ENCODE data around the gene B4GALNT2. TPM values are rescaled to one million over a fixed set of nuclear protein-coding genes. Genes with fewer than 3 reads are reported as not detected.

Gene B4GALNT2
- total and polyA plus RNA-seq, 5 experiments from 2014 or later, result 0.05 TPM; not detected in 4

- no peaks in the 10 kb centered on the region for H3K9me3 Mint-ChIP-seq
- H3K36me3 Mint-ChIP-seq, result peaks cover 0 to 34% (median 2%) of the 10 kb centered on the region in 3 donors
- H3K4me3 Mint-ChIP-seq, result peak overlapping the region; percentile 46 to 98 (median 86)
These were observed 86.7 kb downstream of the B4GALNT2 start for GRCh38 chr17:49218941-49219913.

GRCh38 chr17:49219987-49220386 lies 87.4 kb downstream of the B4GALNT2 start:
- Mint-ChIP-seq H3K27ac (peak overlapping the region; percentile 53 to 100 (median 98)), H3K4me1 (peaks cover 40 to 78% (median 73%) of the 10 kb centered on the region in 4 donors), H3K36me3 (peaks cover 0 to 33% (median 2%) of the 10 kb centered on the region in 3 donors), H3K9me3 (no peaks in the 10 kb centered on the region), H3K4me3 (peak overlapping the region in 6 of 10 donors; percentile 46 to 98 (median 86)), H3K27me3 (no peaks in the 10 kb centered on the region)
- no peak for ATAC-seq
- DNase-seq, result no peak
- POLR2A ChIA-PET, result interaction anchor here (5.6 to 13.0 kb wide), 4 partner anchors 8 to 27 kb away, joined by 41 to 195 read pairs (median 85); partner anchors contain the start of genes ABI3, GNGT2 and PHOSPHO1

More at GRCh38 chr17:49218941-49219913, 86.7 kb downstream of the B4GALNT2 start:
- DNase-seq (peak; percentile 36 to 81 (median 67)), ATAC-seq (peak; percentile 66 to 77)
- Mint-ChIP-seq H3K4me1 (peaks cover 38 to 78% (median 76%) of the 10 kb centered on the region in 4 donors), H3K27me3 (no peaks in the 10 kb centered on the region), H3K27ac (peak overlapping the region; percentile 94 to 100 (median 98))
- POLR2A ChIA-PET, result interaction anchor here (0.7 to 13.0 kb wide), 6 partner anchors 8 to 149 kb away, joined by 3 to 195 read pairs (median 23); partner anchors contain the start of genes ABI3, GNGT2 and PHOSPHO1

- peaks cover 30 to 64% (median 58%) of the 10 kb centered on the region in 4 donors for H3K4me1 Mint-ChIP-seq
- peak overlapping the region in 8 of 10 donors; percentile 41 to 86 (median 70) for H3K27ac Mint-ChIP-seq
- POLR2A ChIA-PET, result interaction anchor here (1.2 to 8.9 kb wide), 4 partner anchors 8 to 42 kb away, joined by 3 to 112 read pairs (median 6); partner anchors contain the start of genes ABI3 and GNGT2
These were observed 90.6 kb downstream of the B4GALNT2 start for GRCh38 chr17:49223168-49223516.

GRCh38 chr17:49223517-49224197 lies 91.1 kb downstream of the B4GALNT2 start:
- Mint-ChIP-seq H3K4me3 (peak overlapping the region; percentile 67 to 87 (median 84)), H3K27me3 (no peaks in the 10 kb centered on the region), H3K4me1 (peaks cover 26 to 61% (median 53%) of the 10 kb centered on the region in 4 donors), H3K27ac (peak overlapping the region in 9 of 10 donors; percentile 61 to 86 (median 73)), H3K36me3 (peaks cover 0 to 20% (median 2%) of the 10 kb centered on the region in 3 donors), H3K9me3 (no peaks in the 10 kb centered on the region)
- DNase-seq, result peak; percentile 40 to 82 (median 62)
- peak; percentile 1 to 5 for ATAC-seq
- POLR2A ChIA-PET, result interaction anchor here (0.9 to 8.9 kb wide), 8 partner anchors 7 to 331 kb away, joined by 3 to 112 read pairs (median 6); partner anchors contain the start of genes ABI3, ATP5MC1 and GNGT2

More at GRCh38 chr17:49223168-49223516, 90.6 kb downstream of the B4GALNT2 start:
- no peak for DNase-seq
- ATAC-seq, result no peak
- no peaks in the 10 kb centered on the region for H3K27me3 Mint-ChIP-seq
- peak overlapping the region; percentile 67 to 87 (median 84) for H3K4me3 Mint-ChIP-seq
- no peaks in the 10 kb centered on the region for H3K9me3 Mint-ChIP-seq
- H3K36me3 Mint-ChIP-seq, result peaks cover 0 to 20% (median 2%) of the 10 kb centered on the region in 3 donors

GRCh38 chr17:49224198-49224996 lies 91.8 kb downstream of the B4GALNT2 start:
- H3K36me3 Mint-ChIP-seq, result peaks cover 0 to 19% (median 2%) of the 10 kb centered on the region in 3 donors
- H3K27ac Mint-ChIP-seq, result peak overlapping the region in 5 of 10 donors; percentile 24 to 86 (median 73)
- peak; percentile 60 to 66 for ATAC-seq
- no peaks in the 10 kb centered on the region for H3K27me3 Mint-ChIP-seq
- H3K4me3 Mint-ChIP-seq, result peak overlapping the region; percentile 67 to 87 (median 84)
- peak; percentile 35 to 75 (median 56) for DNase-seq
- POLR2A ChIA-PET, result interaction anchor here (0.9 to 8.9 kb wide), 7 partner anchors 7 to 332 kb away, joined by 3 to 112 read pairs (median 6); partner anchors contain the start of genes ABI3, ATP5MC1 and GNGT2
- no peaks in the 10 kb centered on the region for H3K9me3 Mint-ChIP-seq
- H3K4me1 Mint-ChIP-seq, result peaks cover 23 to 55% (median 47%) of the 10 kb centered on the region in 4 donors

- peak overlapping the region; percentile 67 to 87 (median 84) for H3K4me3 Mint-ChIP-seq
- peaks cover 0 to 2% (median 0%) of the 10 kb centered on the region in 5 donors for H3K27me3 Mint-ChIP-seq
- POLR2A ChIA-PET, result interaction anchor here (0.9 to 8.9 kb wide), 5 partner anchors 8 to 332 kb away, joined by 3 to 112 read pairs (median 6); partner anchors contain the start of gene ATP5MC1
- H3K27ac Mint-ChIP-seq, result peak overlapping the region in 2 of 10 donors; percentile 24 to 84
- DNase-seq, result no peak
- ATAC-seq, result no peak
- H3K36me3 Mint-ChIP-seq, result peaks cover 0 to 19% (median 2%) of the 10 kb centered on the region in 3 donors
- H3K9me3 Mint-ChIP-seq, result no peaks in the 10 kb centered on the region
- peaks cover 25 to 54% (median 47%) of the 10 kb centered on the region in 4 donors for H3K4me1 Mint-ChIP-seq
These were observed 92.4 kb downstream of the B4GALNT2 start for GRCh38 chr17:49224997-49225337.

- DNase-seq (no peak), ATAC-seq (no peak)
- H3K36me3 Mint-ChIP-seq, result peaks cover 0 to 16% (median 2%) of the 10 kb centered on the region in 3 donors
- peaks cover 25 to 50% (median 44%) of the 10 kb centered on the region in 4 donors for H3K4me1 Mint-ChIP-seq
- H3K27me3 Mint-ChIP-seq, result peaks cover 0 to 2% (median 0%) of the 10 kb centered on the region in 5 donors
- H3K9me3 Mint-ChIP-seq, result no peaks in the 10 kb centered on the region
- H3K4me3 Mint-ChIP-seq, result peak overlapping the region in 4 of 10 donors; percentile 22 to 64 (median 36)
- POLR2A ChIA-PET, result interaction anchor here (0.7 to 8.9 kb wide), 5 partner anchors 9 to 45 kb away, joined by 3 to 112 read pairs (median 6); no protein-coding TSS in a partner anchor
- peak overlapping the region in 1 of 10 donors; percentile 71 for H3K27ac Mint-ChIP-seq
These were observed 93.1 kb downstream of the B4GALNT2 start for GRCh38 chr17:49225554-49226236.

Other genes with a start within 250 kb of the B4GALNT2 start
- gene ATP5MC1, start 240.0 kb upstream of the B4GALNT2 start, total RNA-seq, result 10 to 100 TPM; 36.8 to 43.1 TPM
- gene ATP5MC1, start 240.0 kb upstream of the B4GALNT2 start, polyA plus RNA-seq, result 100 to 1,000 TPM; 162 to 215 (median 192) TPM
- gene UBE2Z, start 224.4 kb upstream of the B4GALNT2 start, total RNA-seq, result 100 to 1,000 TPM; 100 to 109 TPM
- 10 to 100 TPM; 58.4 to 76.0 (median 65.2) TPM for gene UBE2Z, start 224.4 kb upstream of the B4GALNT2 start, polyA plus RNA-seq
- gene SNF8, start 187.9 kb upstream of the B4GALNT2 start, total RNA-seq, result 10 to 100 TPM; 57.1 to 63.7 TPM
- gene SNF8, start 187.9 kb upstream of the B4GALNT2 start, polyA plus RNA-seq, result 100 to 1,000 TPM; 104 to 110 (median 105) TPM
- not detected for gene GIP, start 164.2 kb upstream of the B4GALNT2 start, total RNA-seq
- not detected for gene GIP, start 164.2 kb upstream of the B4GALNT2 start, polyA plus RNA-seq
- not detected for gene IGF2BP1, start 135.4 kb upstream of the B4GALNT2 start, total RNA-seq
- not detected for gene IGF2BP1, start 135.4 kb upstream of the B4GALNT2 start, polyA plus RNA-seq
- 1 to 10 TPM; 4.7 to 7.0 TPM for gene GNGT2, start 77.8 kb downstream of the B4GALNT2 start, total RNA-seq
- gene GNGT2, start 77.8 kb downstream of the B4GALNT2 start, polyA plus RNA-seq, result 10 to 100 TPM; 14.7 to 25.8 (median 17.1) TPM
- gene ABI3, start 77.9 kb downstream of the B4GALNT2 start, total RNA-seq, result 10 to 100 TPM; 16.6 to 16.9 TPM
- gene ABI3, start 77.9 kb downstream of the B4GALNT2 start, polyA plus RNA-seq, result 10 to 100 TPM; 27.7 to 50.7 (median 48.4) TPM
- gene PHOSPHO1, start 98.0 kb downstream of the B4GALNT2 start, total RNA-seq, result not detected
- gene PHOSPHO1, start 98.0 kb downstream of the B4GALNT2 start, polyA plus RNA-seq, result under 1 TPM; 0.25 to 0.62 (median 0.35) TPM
- 10 to 100 TPM; 56.5 to 62.2 TPM for gene ZNF652, start 229.5 kb downstream of the B4GALNT2 start, total RNA-seq
- 10 to 100 TPM; 19.9 to 20.8 (median 20.1) TPM for gene ZNF652, start 229.5 kb downstream of the B4GALNT2 start, polyA plus RNA-seq